Stimulated activated CD4-positive, alpha-beta T cell treated with anti-CD3 and anti-CD28 coated beads, TNF-alpha, amount 100 ng/mL, for 48 hours (primary cell): Measurements from ENCODE around the gene TRAF7.

ENCODE experiments used
- DNase-seq, 3 donors: peaks; one replicate each; pipeline ENCODE4 v3.0.0-alpha.2; 2020; ENCODE audit warnings: low read depth in 3 of 3

Gene TRAF7

GRCh38 chr16:2147981-2148671 lies 7.5 kb upstream of the TRAF7 start, which contains the start of gene RAB26:
TSS of gene RAB26 (plus strand) at chr16:2148625. CDS start at chr16:2148784, 159 bp downstream.
- DNase-seq: no peak

- no peak for DNase-seq
Measured at GRCh38 chr16:2148714-2149629, 6.6 kb upstream of the TRAF7 start.

DNA sequence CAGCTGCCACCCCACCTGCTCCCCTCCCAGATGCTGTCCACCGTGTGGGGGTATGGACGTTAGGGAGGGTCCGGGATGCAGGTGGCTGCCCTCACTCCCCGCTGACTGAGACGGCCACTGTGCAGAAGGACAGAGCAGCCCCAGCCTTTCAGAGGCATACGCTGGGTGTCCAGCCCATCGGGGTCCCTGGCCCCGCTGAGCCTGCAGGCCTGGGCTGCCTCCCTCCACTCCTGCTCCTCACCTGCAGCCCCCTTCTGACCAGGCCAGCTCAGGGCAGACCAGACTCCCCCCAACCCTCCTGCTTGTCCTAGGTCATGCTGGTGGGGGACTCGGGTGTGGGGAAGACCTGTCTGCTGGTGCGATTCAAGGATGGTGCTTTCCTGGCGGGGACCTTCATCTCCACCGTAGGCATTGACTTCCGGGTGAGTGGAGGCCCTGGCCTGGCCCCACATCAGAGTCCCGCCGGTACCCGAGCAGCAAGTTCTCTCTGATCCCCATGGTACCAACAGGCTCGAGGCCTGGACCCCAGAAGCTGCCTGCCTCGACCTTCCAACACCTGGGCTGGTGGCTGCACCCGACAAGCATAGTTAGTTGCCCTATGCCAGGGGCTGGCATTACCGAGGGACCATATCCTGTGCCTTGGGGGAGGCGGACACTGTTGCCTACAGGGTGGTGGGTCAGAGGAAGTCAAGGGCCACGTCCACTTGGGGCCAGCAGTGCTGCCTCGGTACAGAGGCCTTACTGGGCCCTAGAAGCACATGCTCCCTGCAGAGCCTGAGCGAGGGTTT lies 5.8 kb upstream of the TRAF7 start:
- DNase-seq: no peak

DNA sequence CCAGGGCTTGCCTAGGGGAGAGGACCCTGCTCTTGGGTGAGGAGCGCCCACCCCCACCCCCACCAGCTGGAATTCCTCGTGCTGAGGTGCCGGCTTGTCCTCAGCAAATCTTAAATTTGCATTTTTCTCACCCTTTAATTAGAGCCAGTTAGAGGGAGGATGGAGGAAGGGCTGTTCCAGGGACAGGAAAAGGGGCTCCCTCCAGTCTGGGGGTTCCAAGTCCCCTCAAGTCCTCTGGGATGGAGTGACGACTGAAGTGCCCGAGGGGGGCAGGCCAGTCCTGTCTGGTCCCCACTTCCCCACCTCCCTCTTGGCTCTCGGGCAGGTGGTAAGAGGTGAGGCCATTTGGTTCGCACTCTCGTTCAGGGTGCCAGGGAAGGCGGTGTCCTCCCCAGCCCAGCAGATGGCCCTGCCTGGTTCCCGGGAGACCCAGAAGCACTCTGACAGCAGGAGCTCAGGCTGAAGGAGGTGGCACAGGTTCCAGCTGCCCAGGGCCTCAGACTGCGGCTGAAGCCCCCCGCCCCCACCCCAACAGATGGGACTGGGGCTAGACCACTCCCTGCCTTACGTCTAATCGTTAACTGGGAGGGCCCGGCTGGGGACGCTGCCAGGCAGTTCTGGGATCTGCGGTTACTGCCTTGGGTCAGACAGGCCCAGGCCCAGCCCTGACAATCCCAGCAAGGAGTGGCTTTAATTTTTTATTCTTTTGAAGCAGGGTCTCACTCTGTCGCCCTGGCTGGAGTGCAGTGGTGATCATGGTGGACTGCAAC lies 5.0 kb upstream of the TRAF7 start:
- no peak for DNase-seq

GRCh38 chr16:2151188-2152091 lies 4.1 kb upstream of the TRAF7 start:
- DNase-seq: no peak

DNA sequence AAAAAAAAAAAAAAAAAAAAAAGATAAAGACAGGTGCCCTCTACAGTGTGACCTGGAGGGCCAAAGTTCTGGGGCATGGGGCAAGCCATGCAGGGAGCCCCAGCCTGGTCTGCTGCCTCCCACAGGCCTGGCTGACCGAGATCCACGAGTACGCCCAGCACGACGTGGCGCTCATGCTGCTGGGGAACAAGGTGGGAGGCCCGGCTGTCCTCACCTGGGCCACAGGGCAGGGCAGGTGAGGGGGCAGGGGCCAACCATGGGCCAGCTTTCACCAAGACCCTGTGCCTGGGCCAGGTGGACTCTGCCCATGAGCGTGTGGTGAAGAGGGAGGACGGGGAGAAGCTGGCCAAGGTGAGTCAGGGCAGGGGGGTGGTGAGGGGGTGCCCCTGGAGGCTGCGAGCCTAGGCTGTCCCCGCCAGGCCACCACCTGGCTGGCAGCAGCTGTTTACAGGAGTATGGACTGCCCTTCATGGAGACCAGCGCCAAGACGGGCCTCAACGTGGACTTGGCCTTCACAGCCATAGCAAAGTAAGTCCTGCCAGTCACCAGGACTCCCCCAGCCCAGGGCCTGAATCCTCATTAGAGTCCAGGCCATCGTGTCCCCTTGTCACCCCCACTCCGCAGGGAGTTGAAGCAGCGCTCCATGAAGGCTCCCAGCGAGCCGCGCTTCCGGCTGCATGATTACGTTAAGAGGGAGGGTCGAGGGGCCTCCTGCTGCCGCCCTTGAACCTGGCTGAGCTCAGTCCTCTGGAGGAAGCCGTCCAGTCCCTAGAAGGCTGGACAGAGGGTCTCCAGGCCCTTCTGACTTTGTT lies 2.7 kb upstream of the TRAF7 start:
- DNase-seq: no peak

GRCh38 chr16:2154533-2155090 lies 970 bp upstream of the TRAF7 start:
- DNase-seq: no peak

DNA sequence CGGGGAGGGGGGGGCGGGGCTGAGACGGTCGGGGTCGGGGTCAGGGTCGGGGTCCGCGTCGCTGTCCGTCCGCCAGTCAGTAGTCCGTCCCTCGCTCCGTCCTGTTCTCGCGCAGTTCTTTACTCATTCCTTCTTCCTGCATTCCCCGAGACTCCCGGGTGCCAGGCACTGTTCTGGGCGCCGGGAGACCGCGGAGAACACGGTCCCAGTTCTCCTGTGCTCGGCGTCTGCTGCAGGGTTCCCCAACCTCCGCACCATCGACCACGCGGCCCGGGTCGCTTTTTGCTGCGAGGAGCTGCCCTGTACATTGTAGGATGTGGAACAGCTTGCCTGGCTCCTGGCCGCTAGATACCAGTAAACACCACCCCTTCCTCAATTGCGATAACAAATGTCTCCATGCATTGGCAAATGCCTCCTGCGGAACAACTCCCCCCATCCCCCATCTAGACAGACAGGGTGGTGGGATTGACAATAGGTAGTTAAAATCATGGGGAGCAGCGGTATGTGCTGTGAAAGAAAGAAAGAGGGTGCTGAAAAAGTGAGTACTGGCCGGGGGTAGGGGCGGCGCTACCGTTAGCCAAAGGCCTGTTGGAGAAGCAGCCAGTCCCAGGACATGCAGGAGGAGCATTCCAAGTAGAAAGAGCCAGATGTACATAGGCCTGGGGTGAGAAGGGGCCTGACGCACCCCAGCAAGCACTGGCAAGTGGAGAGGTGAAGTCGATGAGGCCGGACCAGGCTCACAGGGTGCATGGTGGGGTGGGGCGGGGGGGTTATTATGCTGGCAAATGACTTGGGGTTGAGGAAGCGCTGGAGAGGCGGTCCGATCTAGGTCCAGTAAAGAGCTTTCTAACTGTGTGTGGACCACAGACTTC lies 631 bp downstream of the TRAF7 start:
- DNase-seq: no peak

- DNase-seq: no peak
Measured at GRCh38 chr16:2156849-2157224, 1.3 kb downstream of the TRAF7 start.

DNA sequence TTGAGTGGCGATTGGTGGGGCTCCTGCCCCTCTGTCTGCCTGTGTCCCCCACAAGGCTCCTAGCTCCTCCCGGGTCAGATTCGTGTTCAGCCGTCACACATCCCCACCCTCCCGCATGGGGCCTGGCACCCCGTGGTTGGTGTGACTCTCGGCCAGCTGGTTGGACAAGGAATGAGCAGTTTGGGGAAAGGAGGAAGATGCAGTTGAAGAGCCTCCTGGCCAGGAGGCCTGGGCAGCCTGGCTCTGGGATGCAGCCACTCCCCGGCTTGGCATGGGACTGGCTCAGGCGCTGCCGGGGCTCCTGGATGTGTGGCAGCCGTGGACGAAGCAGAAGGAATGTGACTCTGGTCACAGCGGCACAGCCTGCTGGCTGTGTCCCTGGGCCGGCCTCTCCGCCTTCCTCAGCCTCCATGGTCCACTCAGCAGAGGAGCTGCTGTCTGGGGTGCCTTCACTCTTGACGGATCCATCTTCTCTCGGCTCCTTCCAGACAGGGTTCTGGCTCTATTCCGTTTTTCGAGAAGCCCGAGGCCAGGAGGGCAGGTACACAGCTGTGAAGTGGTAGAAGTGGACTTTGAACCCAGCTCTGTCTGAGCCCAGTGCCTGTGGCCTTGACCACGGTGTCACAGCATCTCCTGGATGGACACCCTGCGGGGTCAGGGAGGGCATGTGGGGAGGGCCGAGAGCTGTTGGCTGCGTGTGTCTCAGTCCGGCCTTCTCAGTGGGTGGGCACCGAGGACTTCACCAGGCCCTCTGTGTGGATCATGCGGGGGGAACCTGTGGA lies 2.1 kb downstream of the TRAF7 start:
- no peak for DNase-seq

GRCh38 chr16:2158262-2158638 lies 2.7 kb downstream of the TRAF7 start:
- no peak for DNase-seq

GRCh38 chr16:2159175-2159838 lies 3.7 kb downstream of the TRAF7 start:
- DNase-seq: no peak

- DNase-seq: no peak
Measured at GRCh38 chr16:2160915-2161551, 5.5 kb downstream of the TRAF7 start.

DNA sequence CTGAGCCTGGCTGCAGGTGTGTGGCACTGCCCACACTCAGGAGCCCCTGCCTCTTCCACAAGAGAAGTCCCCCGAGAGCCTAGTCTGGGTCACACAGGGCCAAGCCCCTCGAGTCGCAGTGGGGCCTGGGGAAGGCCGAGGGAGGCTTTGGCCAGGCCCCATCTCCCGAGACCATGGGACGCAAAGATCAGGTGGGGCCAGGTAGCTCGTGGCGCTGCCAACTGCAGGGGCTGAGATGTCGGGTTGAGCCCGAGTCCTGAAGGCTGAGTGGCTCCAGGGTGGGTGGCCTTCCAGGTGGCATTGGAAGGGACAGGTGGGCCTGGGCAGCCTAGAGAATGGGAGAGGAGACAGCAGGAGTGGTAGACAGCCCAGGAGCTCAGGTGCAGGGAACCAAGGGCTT lies 6.3 kb downstream of the TRAF7 start:
- no peak for DNase-seq

- no peak for DNase-seq
Measured at GRCh38 chr16:2162676-2163118, 7.1 kb downstream of the TRAF7 start.

DNA sequence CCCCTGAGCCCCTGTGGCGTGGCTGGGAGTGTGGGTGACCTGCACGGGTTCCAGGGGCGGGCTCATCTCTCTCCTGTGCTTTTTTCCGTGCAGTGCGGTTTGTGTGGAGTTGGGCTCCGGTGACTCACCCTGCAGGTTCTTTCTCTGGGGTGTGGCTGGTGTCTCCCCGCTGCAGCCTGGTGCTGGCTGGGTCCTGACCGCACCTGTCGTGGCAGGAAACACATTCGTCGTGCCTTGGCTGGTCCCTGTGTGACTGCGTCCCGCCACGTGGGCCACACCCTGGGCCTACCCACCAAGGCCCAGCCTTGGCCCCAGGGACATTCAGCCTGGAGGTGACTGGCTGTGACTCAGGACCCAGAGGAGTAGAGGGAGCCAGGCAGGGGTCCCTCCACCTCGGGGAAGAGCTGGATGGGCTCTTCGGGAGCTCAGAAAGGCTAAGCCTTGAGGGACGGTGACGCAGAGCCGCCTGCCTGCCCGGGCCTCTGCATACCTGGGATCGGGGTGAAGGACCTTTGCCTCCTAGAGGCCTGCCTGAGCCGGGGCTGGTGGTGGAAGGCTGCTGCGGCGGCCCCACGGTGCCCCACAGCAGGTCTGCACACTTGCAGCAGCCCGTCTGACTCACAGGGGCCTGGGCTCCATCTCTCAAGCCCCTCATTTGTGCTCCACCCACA lies 7.8 kb downstream of the TRAF7 start:
- DNase-seq: no peak
